CD14-positive monocyte (primary cell): ENCODE results near the gene CREB5. TPM values are rescaled to one million over a fixed set of nuclear protein-coding genes. Genes with fewer than 3 reads are reported as not detected.

Source experiments
- DNase-seq, 3 donors: peaks; one replicate each; pipeline ENCODE4 v3.0.0-alpha.2; 2011 to 2022
- H2AFZ ChIP-seq: 2 replicates; pipeline ENCODE4 v1.6.0; 2012; ENCODE audit warnings: mild to moderate bottlenecking, low read depth, low read length, inconsistent platforms; ENCODE audit not compliant: insufficient read depth, poor library complexity, severe bottlenecking
- H3K27ac ChIP-seq, 2 donors: 1 replicate in 1 of 2; 2 replicates in 1 of 2; pipeline ENCODE4 v1.5.1; 2012 to 2013; ENCODE audit warnings: low read length in 2 of 2, control low read depth in 1 of 2, inconsistent platforms in 1 of 2, low read depth in 1 of 2, mild to moderate bottlenecking in 1 of 2
- H3K27me3 ChIP-seq, 2 donors: one replicate each; pipeline versions ENCODE4 v1.6.0 to v1.6.1; 2011 to 2013; ENCODE audit warnings: low read length in 2 of 2; ENCODE audit not compliant: control insufficient read depth in 2 of 2, insufficient read depth in 2 of 2
- H3K36me3 ChIP-seq, 2 donors: replicated peaks in 1 of 2; 1 replicate in 1 of 2; 2 replicates in 1 of 2; pipeline versions ENCODE4 v1.5.1 to v1.6.1; 2012 to 2013; ENCODE audit warnings: low read length in 2 of 2, control low read depth in 1 of 2, inconsistent platforms in 1 of 2, mild to moderate bottlenecking in 1 of 2; ENCODE audit not compliant: insufficient read depth in 2 of 2, control insufficient read depth in 1 of 2
- H3K4me1 ChIP-seq, 2 donors: 1 replicate in 1 of 2; 2 replicates in 1 of 2; pipeline versions ENCODE4 v1.5.1 to v1.6.1; 2012 to 2013; ENCODE audit warnings: low read length in 2 of 2, control low read depth in 1 of 2, inconsistent platforms in 1 of 2, mild to moderate bottlenecking in 1 of 2, moderate library complexity in 1 of 2; ENCODE audit not compliant: insufficient read depth in 2 of 2, control insufficient read depth in 1 of 2
- H3K4me2 ChIP-seq: replicated peaks from 2 replicates; pipeline ENCODE3; 2012; ENCODE audit warnings: low read length, moderate library complexity, mild to moderate bottlenecking; ENCODE audit not compliant: poor library complexity, severe bottlenecking; ENCODE audit errors: extremely low read depth
- H3K4me3 ChIP-seq, 3 experiments: fragments of 200-600 bp in 1 of 3; sonication (generic) in 1 of 3; replicated peaks in 1 of 3; 1 replicate in 2 of 3; 2 replicates in 1 of 3; pipeline ENCODE4 v1.5.1; 2011 to 2013; ENCODE audit warnings: low read length in 3 of 3, mild to moderate bottlenecking in 3 of 3, control low read depth in 2 of 3, low read depth in 2 of 3, inconsistent platforms in 1 of 3, moderate library complexity in 1 of 3
- H3K79me2 ChIP-seq: 2 replicates; pipeline ENCODE4 v1.6.0; 2012; ENCODE audit warnings: mild to moderate bottlenecking, control low read depth, inconsistent platforms, low read length, moderate library complexity; ENCODE audit not compliant: insufficient read depth
- H3K9ac ChIP-seq: 2 replicates; pipeline ENCODE4 v1.6.0; 2017; ENCODE audit warnings: low read length, mild to moderate bottlenecking; ENCODE audit not compliant: insufficient read depth, poor library complexity, severe bottlenecking
- H3K9me3 ChIP-seq, 2 donors: replicated peaks in 1 of 2; 1 replicate in 1 of 2; 2 replicates in 1 of 2; pipeline versions ENCODE4 v1.5.1 to v1.6.1; 2012 to 2013; ENCODE audit warnings: low read length in 2 of 2, control low read depth in 1 of 2; ENCODE audit not compliant: control insufficient read depth in 1 of 2, insufficient read depth in 1 of 2
- H4K20me1 ChIP-seq: 2 replicates; pipeline ENCODE4 v1.6.0; 2012; ENCODE audit warnings: mild to moderate bottlenecking, low read length, control low read depth, moderate library complexity; ENCODE audit not compliant: insufficient read depth
- H3K27ac Mint-ChIP-seq, 7 donors: one replicate each; pipeline ENCODE4 v1.8.0; 2020; ENCODE audit warnings: mild to moderate bottlenecking in 7 of 7, mixed read lengths in 7 of 7, moderate library complexity in 6 of 7, inconsistent platforms in 2 of 7
- H3K27me3 Mint-ChIP-seq, 3 donors: one replicate each; pipeline ENCODE4 v1.8.0; 2021 to 2022; ENCODE audit warnings: low read depth in 3 of 3, mild to moderate bottlenecking in 3 of 3, mixed read lengths in 3 of 3, moderate library complexity in 3 of 3, inconsistent platforms in 1 of 3
- H3K36me3 Mint-ChIP-seq, 2 donors: one replicate each; pipeline ENCODE4 v1.8.0; 2020; ENCODE audit warnings: mixed read lengths in 2 of 2, inconsistent platforms in 1 of 2, mild to moderate bottlenecking in 1 of 2
- H3K4me1 Mint-ChIP-seq: one replicate; pipeline ENCODE4 v1.8.0; 2020; ENCODE audit warnings: mild to moderate bottlenecking, mixed read lengths
- H3K4me3 Mint-ChIP-seq, 2 donors: one replicate each; pipeline ENCODE4 v1.8.0; 2020; ENCODE audit warnings: mild to moderate bottlenecking in 2 of 2, mixed read lengths in 2 of 2, moderate library complexity in 1 of 2
- H3K9me3 Mint-ChIP-seq, 7 donors: one replicate each; pipeline ENCODE4 v1.8.0; 2020 to 2022; ENCODE audit warnings: mixed read lengths in 7 of 7, mild to moderate bottlenecking in 6 of 7, moderate library complexity in 6 of 7, inconsistent platforms in 2 of 7
- WGBS: methylation state at CpG from one replicate; pipeline ENCODE4 v1.1.5; 2013; ENCODE audit warnings: missing lambda C conversion rate; ENCODE audit not compliant: insufficient coverage; 5-methylcytosine and 5-hydroxymethylcytosine counted together
- intact Hi-C, 2 donors: fragments of 100-400 bp; cut with micrococcal nuclease; formaldehyde crosslinking; loops; one replicate each; pipeline versions ENCODE4 v1.15.0 to v1.15.1; 2023
- polyA plus RNA-seq, 3 donors: library from polyadenylated mRNA; depleted of rRNA in 1 of 3; unstranded in 2 of 3; stranded (reverse) in 1 of 3; fragments of 300-500 nt in 2 of 3; fragments of >200 nt in 1 of 3; fragmentation: Illumina TruSeq in 2 of 3; gene quantifications; 1 replicate in 2 of 3; 2 replicates in 1 of 3; pipeline ENCODE4 v1.2.3, GENCODE V29; 2012 to 2021
- TF ChIP-seq, protein P1 (sequence below): fragments of 200-600 bp; IDR thresholded peaks from one replicate; pipeline ENCODE4 v1.8.0; 2022; ENCODE audit warnings: antibody characterized with exemption, mild to moderate bottlenecking

The CREB5 gene
- polyA plus RNA-seq, 3 donors: 25.1 to 72.3 (median 44.2) TPM

DNA sequence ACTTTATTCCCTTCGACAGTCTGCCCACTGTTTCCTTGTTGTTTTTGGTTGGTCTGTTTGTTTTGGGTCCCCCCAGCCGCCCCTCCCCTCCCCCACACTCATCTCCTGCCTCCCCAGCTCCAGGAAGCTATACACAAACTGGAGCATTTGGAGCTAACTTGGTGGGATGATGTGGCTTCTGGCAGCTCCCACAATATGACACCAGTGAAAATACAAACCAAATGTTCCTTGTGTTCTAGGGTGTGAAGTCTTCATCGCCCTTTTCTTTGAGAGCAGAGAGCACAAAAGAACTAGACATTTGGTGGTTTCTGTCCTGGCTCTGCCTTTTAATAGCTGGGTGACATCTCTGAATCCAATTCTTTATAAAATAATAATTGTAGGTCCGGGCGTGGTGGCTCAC lies 33.8 kb downstream of the CREB5 start:
- H3K79me2 ChIP-seq: no peaks in the 10 kb centered on the region
- no peak overlapping the region for H3K9ac ChIP-seq
- intact Hi-C loops: no loop called here
- no peaks in the 10 kb centered on the region for H3K4me1 ChIP-seq
- H4K20me1 ChIP-seq: no peaks in the 10 kb centered on the region
- TF ChIP-seq, protein P1, sequence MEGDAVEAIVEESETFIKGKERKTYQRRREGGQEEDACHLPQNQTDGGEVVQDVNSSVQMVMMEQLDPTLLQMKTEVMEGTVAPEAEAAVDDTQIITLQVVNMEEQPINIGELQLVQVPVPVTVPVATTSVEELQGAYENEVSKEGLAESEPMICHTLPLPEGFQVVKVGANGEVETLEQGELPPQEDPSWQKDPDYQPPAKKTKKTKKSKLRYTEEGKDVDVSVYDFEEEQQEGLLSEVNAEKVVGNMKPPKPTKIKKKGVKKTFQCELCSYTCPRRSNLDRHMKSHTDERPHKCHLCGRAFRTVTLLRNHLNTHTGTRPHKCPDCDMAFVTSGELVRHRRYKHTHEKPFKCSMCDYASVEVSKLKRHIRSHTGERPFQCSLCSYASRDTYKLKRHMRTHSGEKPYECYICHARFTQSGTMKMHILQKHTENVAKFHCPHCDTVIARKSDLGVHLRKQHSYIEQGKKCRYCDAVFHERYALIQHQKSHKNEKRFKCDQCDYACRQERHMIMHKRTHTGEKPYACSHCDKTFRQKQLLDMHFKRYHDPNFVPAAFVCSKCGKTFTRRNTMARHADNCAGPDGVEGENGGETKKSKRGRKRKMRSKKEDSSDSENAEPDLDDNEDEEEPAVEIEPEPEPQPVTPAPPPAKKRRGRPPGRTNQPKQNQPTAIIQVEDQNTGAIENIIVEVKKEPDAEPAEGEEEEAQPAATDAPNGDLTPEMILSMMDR: no peak
- no peak overlapping the region for H3K27ac ChIP-seq
- H3K9me3 ChIP-seq: no peaks in the 10 kb centered on the region
- H3K4me3 ChIP-seq: no peak overlapping the region
- no CpG with 5 or more reads among the region's 5 CpGs for WGBS
- no peak overlapping the region for H3K4me2 ChIP-seq
- no peak overlapping the region for H2AFZ ChIP-seq
- H3K9me3 Mint-ChIP-seq: peaks cover 0 to 8% (median 0%) of the 10 kb centered on the region in 7 donors
- H3K27me3 Mint-ChIP-seq: peaks cover 4 to 7% (median 7%) of the 10 kb centered on the region in 3 donors
- DNase-seq: no peak
- peaks cover 0 to 5% of the 10 kb centered on the region in 2 donors for H3K27me3 ChIP-seq
- no peak overlapping the region for H3K4me3 Mint-ChIP-seq
- no peaks in the 10 kb centered on the region for H3K36me3 Mint-ChIP-seq
- no peaks in the 10 kb centered on the region for H3K4me1 Mint-ChIP-seq
- no peaks in the 10 kb centered on the region for H3K36me3 ChIP-seq
- H3K27ac Mint-ChIP-seq: no peak overlapping the region

DNA sequence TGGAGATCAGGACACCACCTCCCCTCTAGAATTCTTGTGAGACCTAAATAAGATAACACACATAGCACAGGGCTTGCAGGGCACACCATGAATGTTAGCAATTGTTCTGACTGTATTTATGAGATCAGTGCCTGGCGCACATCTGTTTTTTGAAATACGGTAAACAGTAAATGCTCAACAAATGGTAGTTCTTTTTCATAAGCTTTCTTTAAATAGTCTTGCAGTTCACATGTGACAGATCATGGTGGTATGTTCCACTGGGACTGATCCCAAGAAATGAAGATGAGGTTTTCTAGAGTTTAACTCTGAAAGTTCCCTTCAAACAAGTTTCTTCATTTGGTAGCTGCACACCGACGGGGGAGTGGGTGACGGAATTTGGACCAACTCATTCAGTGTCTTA lies 34.8 kb downstream of the CREB5 start:
- Mint-ChIP-seq H3K4me3 (no peak overlapping the region), H3K27me3 (peaks cover 4 to 7% (median 7%) of the 10 kb centered on the region in 3 donors)
- intact Hi-C loops: no loop called here

More for the DNA sequence above, 34.8 kb downstream of the CREB5 start:
- no peaks in the 10 kb centered on the region for H3K9me3 ChIP-seq
- no peaks in the 10 kb centered on the region for H3K79me2 ChIP-seq
- no peaks in the 10 kb centered on the region for H4K20me1 ChIP-seq
- Mint-ChIP-seq H3K9me3 (peaks cover 0 to 8% (median 0%) of the 10 kb centered on the region in 7 donors), H3K36me3 (no peaks in the 10 kb centered on the region), H3K27ac (no peak overlapping the region), H3K4me1 (no peaks in the 10 kb centered on the region)
- no peak for DNase-seq
- 100% methylated on average over 3 of the region's 5 CpGs for WGBS
- H2AFZ ChIP-seq: no peak overlapping the region
- no peak overlapping the region for H3K4me2 ChIP-seq
- peaks cover 0 to 5% of the 10 kb centered on the region in 2 donors for H3K27me3 ChIP-seq
- H3K4me1 ChIP-seq: no peaks in the 10 kb centered on the region
- TF ChIP-seq, protein P1: no peak
- H3K36me3 ChIP-seq: no peaks in the 10 kb centered on the region
- H3K27ac ChIP-seq: no peak overlapping the region
- H3K4me3 ChIP-seq: no peak overlapping the region
- H3K9ac ChIP-seq: no peak overlapping the region
